Heart left ventricle (tissue), 13 donors: ENCODE data around the gene CCDC68.

ENCODE experiments used
- POLR2A ChIP-seq, 2 donors: fragments of 450-650 bp; IDR thresholded peaks; one replicate each; pipeline ENCODE4 v1.6.1; 2017; ENCODE audit warnings: antibody characterized with exemption in 2 of 2, mild to moderate bottlenecking in 2 of 2, moderate library complexity in 2 of 2
- TF ChIP-seq, protein P1 (sequence below), 12 donors: fragments of 200-600 bp; sonication (generic) in 4 of 12; IDR thresholded peaks; one replicate each; pipeline versions ENCODE4 v1.5.0 to v1.8.0; 2018 to 2022; ENCODE audit warnings: antibody characterized with exemption in 12 of 12, mild to moderate bottlenecking in 5 of 12
- donor health status: ischemic (EF 13 %, LVEDD 7.1; RV severe dilation, severe dysfunction).
- donor health status: DM: no; HTN: yes; CAD: no.
- donor health status: DM: no; HTN: no; CAD: no.
- donor health status: ischemic (EF 25% LVEDD 6.9; RV normal size, moderate dysfunction).
- donor health status: ischemic (EF 25% LVEDD 5.7; RV mildly dilated, moderate dysfunction).
- donor health status: ischemic (EF 35%, LVEDD 5.7; RV mildly dilated, moderate dysfunction).
- donor health status: nonischemic (EF 11% LVEDD 7.7; RV severe dilation, severe dysfunction).
- donor health status: DM: yes; HTN: yes; CAD: no.
- donor health status: PGD.
- donor health status: ischemic (EF 29% LVEDD 5.4; RV normal size, mild dysfunction).
- donor health status: nonischemic (EF 23%, LVEDD 6.1; RV moderate dilation, normal function).

DNA sequence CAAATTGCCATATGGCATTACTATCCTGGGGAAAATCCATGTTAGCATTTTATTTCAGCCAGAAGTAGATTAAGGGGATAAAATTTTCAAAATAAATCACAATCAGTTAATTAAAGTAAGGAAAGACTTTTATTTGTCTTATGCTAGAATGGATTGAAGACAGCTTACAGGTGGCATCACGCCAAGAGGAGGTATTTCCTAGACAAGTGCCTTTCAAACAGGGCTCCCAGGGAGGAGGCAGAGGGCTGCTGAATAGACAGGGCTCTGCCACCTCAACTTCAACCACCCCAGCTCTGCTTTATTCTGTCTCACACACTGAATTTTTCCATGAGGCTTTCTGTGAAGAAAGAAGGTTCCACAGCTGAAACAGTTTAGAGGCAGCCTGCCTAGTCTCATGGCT lies 12.2 kb downstream of the CCDC68 start:
- TF ChIP-seq, protein P1, sequence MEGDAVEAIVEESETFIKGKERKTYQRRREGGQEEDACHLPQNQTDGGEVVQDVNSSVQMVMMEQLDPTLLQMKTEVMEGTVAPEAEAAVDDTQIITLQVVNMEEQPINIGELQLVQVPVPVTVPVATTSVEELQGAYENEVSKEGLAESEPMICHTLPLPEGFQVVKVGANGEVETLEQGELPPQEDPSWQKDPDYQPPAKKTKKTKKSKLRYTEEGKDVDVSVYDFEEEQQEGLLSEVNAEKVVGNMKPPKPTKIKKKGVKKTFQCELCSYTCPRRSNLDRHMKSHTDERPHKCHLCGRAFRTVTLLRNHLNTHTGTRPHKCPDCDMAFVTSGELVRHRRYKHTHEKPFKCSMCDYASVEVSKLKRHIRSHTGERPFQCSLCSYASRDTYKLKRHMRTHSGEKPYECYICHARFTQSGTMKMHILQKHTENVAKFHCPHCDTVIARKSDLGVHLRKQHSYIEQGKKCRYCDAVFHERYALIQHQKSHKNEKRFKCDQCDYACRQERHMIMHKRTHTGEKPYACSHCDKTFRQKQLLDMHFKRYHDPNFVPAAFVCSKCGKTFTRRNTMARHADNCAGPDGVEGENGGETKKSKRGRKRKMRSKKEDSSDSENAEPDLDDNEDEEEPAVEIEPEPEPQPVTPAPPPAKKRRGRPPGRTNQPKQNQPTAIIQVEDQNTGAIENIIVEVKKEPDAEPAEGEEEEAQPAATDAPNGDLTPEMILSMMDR (IDR thresholded peaks at IDR 0.05) = no peak
- no peak for TF ChIP-seq POLR2A (IDR thresholded peaks at IDR 0.05)
